Neural progenitor cell (in vitro differentiated cells): Measurements from ENCODE around the gene IGFN1.

Experiments used
- CTCF ChIP-seq: fragments of 200-600 bp; sonication (generic); IDR thresholded peaks from 2 replicates; pipeline ENCODE4 v1.5.1; 2017; ENCODE audit warnings: antibody characterized with exemption, mild to moderate bottlenecking
- EZH2 ChIP-seq: fragments of 200-600 bp; sonication (generic); IDR thresholded peaks from 2 replicates; pipeline ENCODE4 v1.6.1; 2017; ENCODE audit warnings: antibody characterized with exemption, mild to moderate bottlenecking, moderate library complexity
- EZH2phosphoT487 ChIP-seq: fragments of 200-600 bp; sonication (generic); IDR thresholded peaks from 2 replicates; pipeline ENCODE4 v1.6.1; 2017; ENCODE audit warnings: antibody characterized with exemption

- TF ChIP-seq EZH2 (no peak), CTCF (no peak), EZH2phosphoT487 (no peak)
These were observed 14.4 kb downstream of the IGFN1 start for GRCh38 chr1:201205036-201205435.
